Stimulated activated CD4-positive, alpha-beta T cell treated with anti-CD3 and anti-CD28 coated beads, TNF-alpha, amount 100 ng/mL, for 1 hour (primary cell): ENCODE data around the gene KCNK3.
"Not testable (repeated sequence)": the region's sequence is repeated elsewhere in the genome, so short reads cannot be mapped to it uniquely, and the experiment has no call there.

Experiments
- DNase-seq, 3 donors: peaks; one replicate each; pipeline ENCODE4 v3.0.0-alpha.2; 2020; ENCODE audit warnings: low read depth in 3 of 3, low spot score in 1 of 3

KCNK3 gene

GRCh38 chr2:26754972-26755670 is 62.6 kb downstream of the KCNK3 start:
- DNase-seq = no peak

GRCh38 chr2:26756337-26756736 is 63.8 kb downstream of the KCNK3 start:
- DNase-seq = no peak

- DNase-seq = no peak
Measured at GRCh38 chr2:26757873-26758789, 65.6 kb downstream of the KCNK3 start.

- DNase-seq = no peak
Measured at GRCh38 chr2:26758790-26759321, 66.3 kb downstream of the KCNK3 start.

GRCh38 chr2:26759845-26760244 is 67.3 kb downstream of the KCNK3 start:
- no peak for DNase-seq

- not testable (repeated sequence) for DNase-seq
Measured at GRCh38 chr2:26760991-26761390, 68.5 kb downstream of the KCNK3 start.

- no peak for DNase-seq
Measured at GRCh38 chr2:26763019-26763418, 70.5 kb downstream of the KCNK3 start.

- peak; percentile 48 to 72 (median 63) for DNase-seq
Measured at GRCh38 chr2:26764078-26764887, 71.8 kb downstream of the KCNK3 start, which contains the start of gene SLC35F6. TSS of gene SLC35F6 (plus strand) at chr2:26764284. CDS start at chr2:26764350, 66 bp downstream.

GRCh38 chr2:26764906-26765305 is 72.4 kb downstream of the KCNK3 start:
- DNase-seq = no peak

GRCh38 chr2:26765475-26766200 is 73.1 kb downstream of the KCNK3 start:
- no peak for DNase-seq

- no peak for DNase-seq
Measured at GRCh38 chr2:26767129-26767528, 74.6 kb downstream of the KCNK3 start.

- no peak for DNase-seq
Measured at GRCh38 chr2:26767894-26768487, 75.5 kb downstream of the KCNK3 start.

GRCh38 chr2:26768759-26769088 is 76.2 kb downstream of the KCNK3 start:
- no peak for DNase-seq

- DNase-seq = no peak
Measured at GRCh38 chr2:26769089-26769761, 76.7 kb downstream of the KCNK3 start.

- no peak for DNase-seq
Measured at GRCh38 chr2:26770986-26771586, 78.6 kb downstream of the KCNK3 start.

- no peak for DNase-seq
Measured at GRCh38 chr2:26772064-26773001, 79.8 kb downstream of the KCNK3 start.

GRCh38 chr2:26776195-26776800 is 83.8 kb downstream of the KCNK3 start:
- DNase-seq = no peak

GRCh38 chr2:26778098-26778497 is 85.6 kb downstream of the KCNK3 start:
- no peak for DNase-seq
